HT-29 (cell line): ENCODE results near the gene ICOSLG. TPM values are rescaled to one million over a fixed set of nuclear protein-coding genes. Genes with fewer than 3 reads are reported as not detected.
"Not testable (repeated sequence)": the region's sequence is repeated elsewhere in the genome, so short reads cannot be mapped to it uniquely, and the experiment has no call there.

Source experiments
- DNase-seq: peaks from one replicate; pipeline ENCODE4 v3.0.0-alpha.2; 2015; ENCODE audit warnings: low spot score
- total RNA-seq: library from RNA; depleted of rRNA; stranded (reverse); fragments of >200 nt; shearing (Covaris generic); gene quantifications from 2 replicates; pipeline ENCODE4 v1.2.3, GENCODE V29; 2014; rRNA removed

Gene ICOSLG
- 1.7 and 2.2 TPM in 2 replicates for total RNA-seq

- not testable (repeated sequence) for DNase-seq
These were observed at the start of gene ICOSLG for GRCh38 chr21:44240842-44241241. Gene ICOSLG (minus strand): TSS chr21:44240943. CDS start chr21:44240817, 126 bp downstream.

- DNase-seq = no peak
These were observed 48.8 kb upstream of the ICOSLG start for GRCh38 chr21:44289381-44290010.

GRCh38 chr21:44288251-44289110, 47.7 kb upstream of the ICOSLG start:
- DNase-seq = no peak

- DNase-seq = no peak
These were observed 46.2 kb upstream of the ICOSLG start for GRCh38 chr21:44286716-44287632.

GRCh38 chr21:44286086-44286715, 45.5 kb upstream of the ICOSLG start:
- DNase-seq = no peak

GRCh38 chr21:44285138-44285992, 44.6 kb upstream of the ICOSLG start, which contains the start of gene AIRE:
Gene AIRE (plus strand): TSS chr21:44285876. CDS start chr21:44286007, 131 bp downstream.
- DNase-seq = no peak

GRCh38 chr21:44283948-44284347, 43.2 kb upstream of the ICOSLG start:
- DNase-seq = no peak

GRCh38 chr21:44283211-44283785, 42.6 kb upstream of the ICOSLG start:
- not testable (repeated sequence) for DNase-seq

- DNase-seq = no peak
These were observed 41.6 kb upstream of the ICOSLG start for GRCh38 chr21:44282370-44282769.

- no peak for DNase-seq
These were observed 41.1 kb upstream of the ICOSLG start for GRCh38 chr21:44281801-44282200.

- no peak for DNase-seq
These were observed 38.9 kb upstream of the ICOSLG start for GRCh38 chr21:44279354-44280260.

- no peak for DNase-seq
These were observed 34.3 kb upstream of the ICOSLG start for GRCh38 chr21:44275041-44275440.

- DNase-seq = no peak
These were observed 32.3 kb upstream of the ICOSLG start for GRCh38 chr21:44273046-44273445.

GRCh38 chr21:44272284-44272858, 31.6 kb upstream of the ICOSLG start:
- DNase-seq = no peak

- DNase-seq = no peak
These were observed 31.0 kb upstream of the ICOSLG start for GRCh38 chr21:44271558-44272283.

GRCh38 chr21:44269090-44269489, 28.3 kb upstream of the ICOSLG start:
- DNase-seq = no peak

GRCh38 chr21:44267655-44268142, 27.0 kb upstream of the ICOSLG start:
- DNase-seq = peak; percentile 9
